ENCODE data around the gene KRABD2.
A peak's percentile ranks its signal among the peaks of the same experiment; 100 is the strongest.

Gene KRABD2

GRCh38 chr17:8386841-8387240 lies 10.3 kb upstream of the KRABD2 start:
- Histone ChIP-seq H3K4me1 (ENCODE audit: control insufficient read depth in 2 of 2, insufficient read depth in 2 of 2, low read length in 2 of 2) (peaks cover 6 to 16% of the 10 kb centered on the region in 2 donors), H3K79me2 (ENCODE audit: control insufficient read depth, insufficient read depth, low read length) (peaks cover 26% of the 10 kb centered on the region), H3K9ac (ENCODE audit: low read length) (no peak overlapping the region), H3K4me3 (ENCODE audit: control extremely low read depth in 1 of 5, extremely low read depth in 1 of 5, insufficient read depth in 1 of 5, low read depth in 2 of 5, low read length in 4 of 5) (no peak overlapping the region), H3K4me2 (replicated peaks; ENCODE audit: low read depth, low read length, poor library complexity, severe bottlenecking) (no peak overlapping the region), H4K20me1 (ENCODE audit: control insufficient read depth, insufficient read depth, low read length, poor library complexity, severe bottlenecking) (peaks cover 8% of the 10 kb centered on the region), H3K27ac (ENCODE audit: low read length in 2 of 2) (no peak overlapping the region), H3K36me3 (replicated peaks in 1 of 2; ENCODE audit: control extremely low read depth in 1 of 2, control insufficient read depth in 1 of 2, extremely low read depth in 1 of 2, insufficient read depth in 2 of 2, low read length in 1 of 2) (peaks cover 0 to 2% of the 10 kb centered on the region in 2 experiments), H2AFZ (ENCODE audit: insufficient read depth, low read depth, low read length, poor library complexity, severe bottlenecking) (no peak overlapping the region), H3K27me3 (replicated peaks in 1 of 4; ENCODE audit: control extremely low read depth in 1 of 4, control insufficient read depth in 3 of 4, insufficient read depth in 4 of 4, low read length in 3 of 4) (no peaks in the 10 kb centered on the region), H3K9me3 (ENCODE audit: control extremely low read depth in 1 of 3, control insufficient read depth in 2 of 3, insufficient read depth in 1 of 3, low read length in 2 of 3) (no peaks in the 10 kb centered on the region)
- intact Hi-C loops (cut with micrococcal nuclease): no loop called here
- TF ChIP-seq EZH2 (IDR thresholded peaks at IDR 0.05; ENCODE audit: borderline replicate concordance, insufficient read depth, low read depth, low read length, poor library complexity, severe bottlenecking): no peak
- TF ChIP-seq, protein P1, sequence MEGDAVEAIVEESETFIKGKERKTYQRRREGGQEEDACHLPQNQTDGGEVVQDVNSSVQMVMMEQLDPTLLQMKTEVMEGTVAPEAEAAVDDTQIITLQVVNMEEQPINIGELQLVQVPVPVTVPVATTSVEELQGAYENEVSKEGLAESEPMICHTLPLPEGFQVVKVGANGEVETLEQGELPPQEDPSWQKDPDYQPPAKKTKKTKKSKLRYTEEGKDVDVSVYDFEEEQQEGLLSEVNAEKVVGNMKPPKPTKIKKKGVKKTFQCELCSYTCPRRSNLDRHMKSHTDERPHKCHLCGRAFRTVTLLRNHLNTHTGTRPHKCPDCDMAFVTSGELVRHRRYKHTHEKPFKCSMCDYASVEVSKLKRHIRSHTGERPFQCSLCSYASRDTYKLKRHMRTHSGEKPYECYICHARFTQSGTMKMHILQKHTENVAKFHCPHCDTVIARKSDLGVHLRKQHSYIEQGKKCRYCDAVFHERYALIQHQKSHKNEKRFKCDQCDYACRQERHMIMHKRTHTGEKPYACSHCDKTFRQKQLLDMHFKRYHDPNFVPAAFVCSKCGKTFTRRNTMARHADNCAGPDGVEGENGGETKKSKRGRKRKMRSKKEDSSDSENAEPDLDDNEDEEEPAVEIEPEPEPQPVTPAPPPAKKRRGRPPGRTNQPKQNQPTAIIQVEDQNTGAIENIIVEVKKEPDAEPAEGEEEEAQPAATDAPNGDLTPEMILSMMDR (IDR thresholded peaks at IDR 0.05): no peak
- ChIA-PET CTCF (interaction anchor here (0.8 to 1.5 kb wide), 3 partner anchors 10 to 360 kb away, joined by 3 to 4 read pairs (median 3); partner anchors contain the start of gene KRABD2), POLR2A (interaction anchor here (0.6 kb wide), 1 partner anchor 646 kb away, joined by 4 read pairs; no protein-coding TSS in a partner anchor)
- ATAC-seq (ENCODE audit: low read depth) (no peak), DNase-seq (no peak)
- Mint-ChIP-seq H3K27ac (no peak overlapping the region), H3K4me1 (peaks cover 24% of the 10 kb centered on the region), H3K4me3 (no peak overlapping the region), H3K9me3 (ENCODE audit: insufficient read depth) (no peaks in the 10 kb centered on the region), H3K27me3 (no peaks in the 10 kb centered on the region)
- WGBS (ENCODE audit: insufficient coverage): 83% methylated on average over 6 of the region's 6 CpGs

DNA sequence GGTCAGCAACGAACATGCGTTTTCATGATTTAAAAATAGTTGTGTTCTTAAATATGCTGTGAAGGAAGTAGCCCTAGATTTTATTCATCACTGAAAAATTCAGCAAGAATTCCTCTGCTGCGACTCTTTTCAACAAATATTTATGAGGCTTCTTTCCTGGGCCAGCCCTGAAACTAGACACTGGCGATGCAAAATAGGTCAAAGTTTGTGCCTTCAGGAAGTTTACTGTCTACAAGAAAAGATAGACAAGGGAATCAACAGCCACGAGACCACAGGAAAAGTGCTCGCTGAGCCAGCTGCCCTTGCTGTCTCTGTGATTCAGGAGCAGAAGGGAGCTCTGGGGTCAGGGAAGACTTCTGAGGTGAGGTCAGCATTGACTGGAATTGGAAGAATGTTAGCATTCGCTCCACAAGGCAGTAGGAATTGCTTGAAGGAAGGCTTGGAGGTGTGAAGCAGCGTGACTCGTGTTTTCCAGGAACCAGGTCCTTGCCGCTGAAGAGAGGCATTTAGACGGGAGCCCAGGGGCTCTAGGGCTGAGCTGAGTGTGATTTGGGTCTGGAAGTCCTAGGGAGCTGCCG lies 8.4 kb upstream of the KRABD2 start:
- no peak for TF ChIP-seq EZH2 (IDR thresholded peaks at IDR 0.05; ENCODE audit: borderline replicate concordance, insufficient read depth, low read depth, low read length, poor library complexity, severe bottlenecking)
- TF ChIP-seq, protein P1 (IDR thresholded peaks at IDR 0.05): no peak
- peaks cover 44% of the 10 kb centered on the region for H3K79me2 ChIP-seq (ENCODE audit: control insufficient read depth, insufficient read depth, low read length)
- DNase-seq: no peak
- H2AFZ ChIP-seq (ENCODE audit: insufficient read depth, low read depth, low read length, poor library complexity, severe bottlenecking): no peak overlapping the region
- H3K27me3 ChIP-seq (replicated peaks in 1 of 4; ENCODE audit: control extremely low read depth in 1 of 4, control insufficient read depth in 3 of 4, insufficient read depth in 4 of 4, low read length in 3 of 4): no peaks in the 10 kb centered on the region
- POLR2A ChIA-PET: no interaction called here
- H3K27ac ChIP-seq (ENCODE audit: low read length in 2 of 2): no peak overlapping the region
- Mint-ChIP-seq H3K27ac (peak overlapping the region; percentile 15), H3K4me3 (peak overlapping the region; percentile 89), H3K27me3 (no peaks in the 10 kb centered on the region), H3K4me1 (peaks cover 40% of the 10 kb centered on the region), H3K9me3 (ENCODE audit: insufficient read depth) (no peaks in the 10 kb centered on the region)
- peaks cover 1 to 22% of the 10 kb centered on the region in 2 experiments for H3K36me3 ChIP-seq (replicated peaks in 1 of 2; ENCODE audit: control extremely low read depth in 1 of 2, control insufficient read depth in 1 of 2, extremely low read depth in 1 of 2, insufficient read depth in 2 of 2, low read length in 1 of 2)
- CTCF ChIA-PET: no interaction called here
- 97% methylated on average over 10 of the region's 12 CpGs for WGBS (ENCODE audit: insufficient coverage)
- H3K4me1 ChIP-seq (ENCODE audit: control insufficient read depth in 2 of 2, insufficient read depth in 2 of 2, low read length in 2 of 2): peaks cover 25 to 36% of the 10 kb centered on the region in 2 donors
- peaks cover 27% of the 10 kb centered on the region for H4K20me1 ChIP-seq (ENCODE audit: control insufficient read depth, insufficient read depth, low read length, poor library complexity, severe bottlenecking)
- intact Hi-C loops (cut with micrococcal nuclease): loop anchor here (5.0 kb wide), 1 partner anchor 453 kb away; the partner anchor contains the start of genes CNTROB and TRAPPC1
- no peak overlapping the region for H3K9ac ChIP-seq (ENCODE audit: low read length)
- no peak overlapping the region for H3K4me3 ChIP-seq (ENCODE audit: control extremely low read depth in 1 of 5, extremely low read depth in 1 of 5, insufficient read depth in 1 of 5, low read depth in 2 of 5, low read length in 4 of 5)
- H3K4me2 ChIP-seq (replicated peaks; ENCODE audit: low read depth, low read length, poor library complexity, severe bottlenecking): no peak overlapping the region
- ATAC-seq (ENCODE audit: low read depth): no peak
- no peaks in the 10 kb centered on the region for H3K9me3 ChIP-seq (ENCODE audit: control extremely low read depth in 1 of 3, control insufficient read depth in 2 of 3, insufficient read depth in 1 of 3, low read length in 2 of 3)

All from B cell (primary cell).